Gastrocnemius medialis (tissue), 4 donors: ENCODE results near the gene MYO16. TPM values are rescaled to one million over a fixed set of nuclear protein-coding genes. Genes with fewer than 3 reads are reported as not detected.

Experiments
- ATAC-seq, 2 donors: fragments of 150-250 bp; one replicate each; pipeline ENCODE4 v1.9.1; 2016
- DNase-seq, 2 donors: peaks; one replicate each; pipeline ENCODE4 v3.0.0-alpha.2; 2019
- H3K27ac ChIP-seq, 4 donors: fragments of 200-600 bp; sonication (generic); 1 replicate in 1 of 4; 2 replicates in 3 of 4; pipeline ENCODE4 v1.5.1; 2016 to 2018; ENCODE audit warnings: mild to moderate bottlenecking in 2 of 4, moderate library complexity in 1 of 4
- H3K27me3 ChIP-seq, 3 donors: fragments of 200-600 bp; sonication (generic) in 2 of 3; 1 replicate in 1 of 3; 2 replicates in 2 of 3; pipeline versions ENCODE4 v1.5.1 to v1.6.0; 2016 to 2019; ENCODE audit warnings: mild to moderate bottlenecking in 1 of 3, moderate library complexity in 1 of 3
- H3K36me3 ChIP-seq, 2 donors: fragments of 200-600 bp; sonication (generic) in 1 of 2; one replicate each; pipeline ENCODE4 v1.5.1; 2017 to 2018
- H3K4me1 ChIP-seq, 2 donors: fragments of 200-600 bp; sonication (generic) in 1 of 2; one replicate each; pipeline ENCODE4 v1.5.1; 2016 to 2017; ENCODE audit warnings: mild to moderate bottlenecking in 2 of 2
- H3K4me3 ChIP-seq, 4 donors: fragments of 200-600 bp; sonication (generic) in 3 of 4; 1 replicate in 1 of 4; 2 replicates in 3 of 4; pipeline ENCODE4 v1.5.1; 2016 to 2019; ENCODE audit warnings: mild to moderate bottlenecking in 2 of 4
- H3K9me3 ChIP-seq, 3 donors: fragments of 200-600 bp; sonication (generic) in 2 of 3; 1 replicate in 1 of 3; 2 replicates in 2 of 3; pipeline ENCODE4 v1.5.1; 2016 to 2019
- CTCF ChIP-seq, 5 experiments: fragments of 450-650 bp in 3 of 5; fragments of 200-600 bp in 2 of 5; sonication (generic) in 2 of 5; IDR thresholded peaks in 4 of 5; conservative IDR thresholded peaks in 1 of 5; 1 replicate in 4 of 5; 2 replicates in 1 of 5; pipeline ENCODE4 v1.5.1; 2016 to 2019; ENCODE audit warnings: antibody characterized with exemption in 5 of 5, mild to moderate bottlenecking in 3 of 5, moderate library complexity in 3 of 5
- POLR2A ChIP-seq, 2 donors: fragments of 450-650 bp; IDR thresholded peaks; one replicate each; pipeline ENCODE4 v1.6.1; 2017; ENCODE audit warnings: antibody characterized with exemption in 2 of 2, mild to moderate bottlenecking in 2 of 2, moderate library complexity in 2 of 2
- in situ Hi-C, 4 donors: fragments of 200-750 bp; cut with MboI; loops; one replicate each; pipeline versions ENCODE4 v1.15.0 to v1.8.0; 2017; ENCODE audit warnings: low sequenced_read_pairs in 4 of 4
- intact Hi-C: fragments of 100-400 bp; cut with DNase I; formaldehyde crosslinking; loops from one replicate; pipeline ENCODE4 v1.15.1; 2023; ENCODE audit warnings: low total_unique reads
- total RNA-seq, 4 donors: library from RNA; depleted of rRNA; stranded (reverse); fragments of >200 nt; gene quantifications; one replicate each; pipeline versions ENCODE4 v1.1.0 to v1.2.3, GENCODE V29; 2016

Gene MYO16
- total RNA-seq, 4 donors from 2014 or later = 0.02 TPM; not detected in 3

DNA sequence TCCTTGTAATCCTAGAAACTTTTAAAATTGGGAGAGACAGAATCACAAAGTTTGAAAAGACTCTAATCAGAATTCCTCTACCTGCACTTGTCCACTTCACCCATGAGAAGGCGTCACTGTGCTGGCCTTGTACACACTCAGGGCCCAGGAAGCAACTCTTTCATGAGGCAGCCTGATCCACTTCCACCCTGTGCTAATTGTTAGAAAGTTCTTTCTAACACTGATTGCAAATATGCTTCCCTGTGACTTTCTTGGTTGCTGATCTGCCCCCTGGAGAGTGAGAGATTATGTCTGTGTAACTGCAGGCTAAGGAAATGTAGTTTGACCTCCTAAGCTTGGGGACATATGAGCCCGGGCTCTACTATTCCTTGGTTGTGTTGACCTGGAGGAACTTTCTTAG is 494.6 kb downstream of the MYO16 start:
- H3K27me3 ChIP-seq = no peaks in the 10 kb centered on the region
- no peaks in the 10 kb centered on the region for H3K36me3 ChIP-seq
- DNase-seq (no peak), ATAC-seq (no peak)
- no peaks in the 10 kb centered on the region for H3K9me3 ChIP-seq
- no peak overlapping the region for H3K4me3 ChIP-seq
- intact Hi-C loops = no loop called here
- TF ChIP-seq POLR2A (IDR thresholded peaks at IDR 0.05) (no peak), CTCF (IDR thresholded peaks at IDR 0.05 in 4 of 5, conservative IDR thresholded peaks at IDR 0.05 in 1 of 5) (no peak)
- in situ Hi-C loops = no loop called here
- no peak overlapping the region for H3K27ac ChIP-seq
- H3K4me1 ChIP-seq = no peaks in the 10 kb centered on the region

GRCh38 chr13:109126178-109126577 is 496.8 kb downstream of the MYO16 start:
- ATAC-seq = no peak
- intact Hi-C loops (no loop called here), in situ Hi-C loops (loop anchor here in 2 of 4 donors (25.0 kb wide), 1 partner anchor 986 kb away; no protein-coding TSS in a partner anchor)
- no peak for DNase-seq
- Histone ChIP-seq H3K36me3 (no peaks in the 10 kb centered on the region), H3K4me1 (no peaks in the 10 kb centered on the region), H3K27me3 (no peaks in the 10 kb centered on the region), H3K27ac (no peak overlapping the region), H3K4me3 (no peak overlapping the region), H3K9me3 (no peaks in the 10 kb centered on the region)
- TF ChIP-seq CTCF (IDR thresholded peaks at IDR 0.05 in 4 of 5, conservative IDR thresholded peaks at IDR 0.05 in 1 of 5) (no peak), POLR2A (IDR thresholded peaks at IDR 0.05) (no peak)

DNA sequence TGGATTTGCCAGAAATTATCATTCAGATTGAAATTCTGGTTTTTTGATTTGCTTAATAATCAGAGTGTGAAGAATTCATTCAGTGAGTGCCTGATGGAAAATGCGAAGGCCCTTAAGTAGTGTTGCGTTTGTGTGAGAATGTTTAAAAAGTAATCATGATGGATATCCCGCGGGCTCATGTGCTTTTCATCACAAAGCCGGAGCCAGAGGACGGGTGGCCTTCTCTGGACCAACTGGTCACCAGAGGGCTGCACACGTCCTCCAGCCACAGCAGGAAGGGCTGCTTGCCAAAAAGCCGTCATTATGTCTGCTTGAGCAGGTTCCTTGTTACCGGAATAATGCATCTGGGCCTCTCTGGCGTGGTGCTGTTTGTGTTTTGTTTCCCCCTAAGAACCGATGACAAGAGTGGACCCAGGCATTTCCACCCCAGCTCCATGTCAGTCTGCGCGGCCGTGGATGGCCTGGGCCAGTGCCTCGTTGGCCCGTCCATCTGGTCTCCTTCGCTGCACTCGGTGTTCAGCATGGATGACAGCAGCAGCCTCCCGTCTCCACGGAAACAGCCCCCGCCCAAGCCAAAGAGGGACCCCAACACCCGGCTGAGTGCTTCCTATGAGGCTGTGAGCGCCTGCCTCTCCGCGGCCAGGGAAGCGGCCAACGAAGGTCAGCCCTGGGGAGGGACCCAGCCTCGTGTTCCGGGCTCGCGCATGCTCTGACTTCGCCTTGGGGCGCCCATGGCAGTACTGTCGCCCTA is 497.7 kb downstream of the MYO16 start:
- Histone ChIP-seq H3K27ac (no peak overlapping the region), H3K36me3 (no peaks in the 10 kb centered on the region), H3K9me3 (no peaks in the 10 kb centered on the region), H3K4me3 (no peak overlapping the region), H3K4me1 (no peaks in the 10 kb centered on the region), H3K27me3 (no peaks in the 10 kb centered on the region)
- DNase-seq (no peak), ATAC-seq (no peak)
- TF ChIP-seq POLR2A (IDR thresholded peaks at IDR 0.05) (no peak), CTCF (IDR thresholded peaks at IDR 0.05 in 4 of 5, conservative IDR thresholded peaks at IDR 0.05 in 1 of 5) (no peak)
- in situ Hi-C loops (loop anchor here in 2 of 4 donors (25.0 kb wide), 1 partner anchor 985 kb away; no protein-coding TSS in a partner anchor), intact Hi-C loops (no loop called here)

GRCh38 chr13:109128121-109128520 is 498.7 kb downstream of the MYO16 start:
- H3K27ac ChIP-seq = no peak overlapping the region
- intact Hi-C loops = no loop called here
- no peak overlapping the region for H3K4me3 ChIP-seq
- DNase-seq (no peak), ATAC-seq (no peak)
- in situ Hi-C loops = loop anchor here in 2 of 4 donors (25.0 kb wide), 1 partner anchor 984 kb away; no protein-coding TSS in a partner anchor
- H3K4me1 ChIP-seq = no peaks in the 10 kb centered on the region
- TF ChIP-seq CTCF (IDR thresholded peaks at IDR 0.05 in 4 of 5, conservative IDR thresholded peaks at IDR 0.05 in 1 of 5) (no peak), POLR2A (IDR thresholded peaks at IDR 0.05) (no peak)
- H3K27me3 ChIP-seq = no peaks in the 10 kb centered on the region
- H3K36me3 ChIP-seq = no peaks in the 10 kb centered on the region
- no peaks in the 10 kb centered on the region for H3K9me3 ChIP-seq
